ENCODE measurements around the gene CHP2. TPM values are rescaled to one million over a fixed set of nuclear protein-coding genes. Genes with fewer than 3 reads are reported as not detected.
"Not testable (repeated sequence)": the region's sequence is repeated elsewhere in the genome, so short reads cannot be mapped to it uniquely, and the experiment has no call there.

Gene CHP2
- total RNA-seq, 1 experiment from 2014 or later, result not detected

GRCh38 chr16:23734176-23734893 is 20.5 kb upstream of the CHP2 start:
- no peak overlapping the region for H3K4me2 ChIP-seq (ENCODE audit: low read depth, low read length, poor library complexity, severe bottlenecking)
- no peaks in the 10 kb centered on the region for H3K9me3 ChIP-seq (ENCODE audit: low read length)
- H3K4me3 ChIP-seq (ENCODE audit: low read length), result no peak overlapping the region
- H3K27me3 ChIP-seq (ENCODE audit: low read length), result no peaks in the 10 kb centered on the region
- H3K36me3 ChIP-seq (ENCODE audit: insufficient read depth, low read length), result no peaks in the 10 kb centered on the region
- no peaks in the 10 kb centered on the region for H4K20me1 ChIP-seq (ENCODE audit: insufficient read depth, low read depth, low read length)
- H3K9me2 ChIP-seq (replicated peaks; ENCODE audit: insufficient read depth, low read length), result no peaks in the 10 kb centered on the region
- no peak overlapping the region for H3K27ac ChIP-seq (ENCODE audit: low read length)
- H2AFZ ChIP-seq (ENCODE audit: low read length), result no peak overlapping the region
- DNase-seq, result no peak
- no peaks in the 10 kb centered on the region for H3K79me2 ChIP-seq (ENCODE audit: low read length)
- no peak overlapping the region for H3K9ac ChIP-seq (ENCODE audit: low read length)
- H3K4me1 ChIP-seq (ENCODE audit: low read length), result no peaks in the 10 kb centered on the region

- not testable (repeated sequence) for H3K4me2 ChIP-seq (ENCODE audit: low read depth, low read length, poor library complexity, severe bottlenecking); H3K4me3 ChIP-seq (ENCODE audit: low read length); H3K79me2 ChIP-seq (ENCODE audit: low read length); H2AFZ ChIP-seq (ENCODE audit: low read length); H3K9ac ChIP-seq (ENCODE audit: low read length); H3K4me1 ChIP-seq (ENCODE audit: low read length); H3K27ac ChIP-seq (ENCODE audit: low read length); H3K27me3 ChIP-seq (ENCODE audit: low read length); DNase-seq; H3K9me2 ChIP-seq (replicated peaks; ENCODE audit: insufficient read depth, low read length); H4K20me1 ChIP-seq (ENCODE audit: insufficient read depth, low read depth, low read length); H3K36me3 ChIP-seq (ENCODE audit: insufficient read depth, low read length); H3K9me3 ChIP-seq (ENCODE audit: low read length)
These were observed 17.3 kb upstream of the CHP2 start for GRCh38 chr16:23737423-23738028.

GRCh38 chr16:23739516-23739915 is 15.3 kb upstream of the CHP2 start:
- Histone ChIP-seq H3K27ac (ENCODE audit: low read length) (no peak overlapping the region), H3K27me3 (ENCODE audit: low read length) (no peaks in the 10 kb centered on the region), H3K4me3 (ENCODE audit: low read length) (no peak overlapping the region), H3K9ac (ENCODE audit: low read length) (no peak overlapping the region), H3K79me2 (ENCODE audit: low read length) (no peaks in the 10 kb centered on the region), H4K20me1 (ENCODE audit: insufficient read depth, low read depth, low read length) (no peaks in the 10 kb centered on the region), H3K4me1 (ENCODE audit: low read length) (no peaks in the 10 kb centered on the region), H3K36me3 (ENCODE audit: insufficient read depth, low read length) (no peaks in the 10 kb centered on the region), H2AFZ (ENCODE audit: low read length) (no peak overlapping the region), H3K9me3 (ENCODE audit: low read length) (no peaks in the 10 kb centered on the region), H3K4me2 (ENCODE audit: low read depth, low read length, poor library complexity, severe bottlenecking) (no peak overlapping the region), H3K9me2 (replicated peaks; ENCODE audit: insufficient read depth, low read length) (no peaks in the 10 kb centered on the region)
- no peak for DNase-seq

GRCh38 chr16:23741675-23742303 is 13.0 kb upstream of the CHP2 start:
- Histone ChIP-seq H3K9me2 (replicated peaks; ENCODE audit: insufficient read depth, low read length) (no peaks in the 10 kb centered on the region), H3K4me1 (ENCODE audit: low read length) (no peaks in the 10 kb centered on the region), H3K36me3 (ENCODE audit: insufficient read depth, low read length) (no peaks in the 10 kb centered on the region), H3K27ac (ENCODE audit: low read length) (no peak overlapping the region), H2AFZ (ENCODE audit: low read length) (no peak overlapping the region), H3K9ac (ENCODE audit: low read length) (no peak overlapping the region), H3K4me2 (ENCODE audit: low read depth, low read length, poor library complexity, severe bottlenecking) (no peak overlapping the region), H4K20me1 (ENCODE audit: insufficient read depth, low read depth, low read length) (no peaks in the 10 kb centered on the region), H3K27me3 (ENCODE audit: low read length) (no peaks in the 10 kb centered on the region), H3K79me2 (ENCODE audit: low read length) (no peaks in the 10 kb centered on the region), H3K4me3 (ENCODE audit: low read length) (no peak overlapping the region), H3K9me3 (ENCODE audit: low read length) (no peaks in the 10 kb centered on the region)
- no peak for DNase-seq

- Histone ChIP-seq H3K79me2 (ENCODE audit: low read length) (no peaks in the 10 kb centered on the region), H3K9me3 (ENCODE audit: low read length) (no peaks in the 10 kb centered on the region)
These were observed 12.1 kb upstream of the CHP2 start for GRCh38 chr16:23742766-23743165.

GRCh38 chr16:23745263-23745662 is 9.6 kb upstream of the CHP2 start:
- Histone ChIP-seq H3K27ac (ENCODE audit: low read length) (no peak overlapping the region), H3K4me1 (ENCODE audit: low read length) (no peaks in the 10 kb centered on the region), H3K9me3 (ENCODE audit: low read length) (no peaks in the 10 kb centered on the region), H3K9ac (ENCODE audit: low read length) (no peak overlapping the region), H3K9me2 (replicated peaks; ENCODE audit: insufficient read depth, low read length) (no peaks in the 10 kb centered on the region), H3K4me2 (ENCODE audit: low read depth, low read length, poor library complexity, severe bottlenecking) (no peak overlapping the region), H3K27me3 (ENCODE audit: low read length) (no peaks in the 10 kb centered on the region), H3K79me2 (ENCODE audit: low read length) (no peaks in the 10 kb centered on the region), H2AFZ (ENCODE audit: low read length) (no peak overlapping the region), H3K36me3 (ENCODE audit: insufficient read depth, low read length) (no peaks in the 10 kb centered on the region), H4K20me1 (ENCODE audit: insufficient read depth, low read depth, low read length) (no peaks in the 10 kb centered on the region), H3K4me3 (ENCODE audit: low read length) (no peak overlapping the region)
- DNase-seq, result no peak

More at GRCh38 chr16:23742766-23743165, 12.1 kb upstream of the CHP2 start:
- H4K20me1 ChIP-seq (ENCODE audit: insufficient read depth, low read depth, low read length), result no peaks in the 10 kb centered on the region
- no peak overlapping the region for H3K9ac ChIP-seq (ENCODE audit: low read length)
- no peaks in the 10 kb centered on the region for H3K36me3 ChIP-seq (ENCODE audit: insufficient read depth, low read length)
- H3K9me2 ChIP-seq (replicated peaks; ENCODE audit: insufficient read depth, low read length), result no peaks in the 10 kb centered on the region
- no peak overlapping the region for H3K4me3 ChIP-seq (ENCODE audit: low read length)
- no peak for DNase-seq
- no peak overlapping the region for H2AFZ ChIP-seq (ENCODE audit: low read length)
- H3K4me2 ChIP-seq (ENCODE audit: low read depth, low read length, poor library complexity, severe bottlenecking), result no peak overlapping the region
- no peak overlapping the region for H3K27ac ChIP-seq (ENCODE audit: low read length)
- no peaks in the 10 kb centered on the region for H3K4me1 ChIP-seq (ENCODE audit: low read length)
- no peaks in the 10 kb centered on the region for H3K27me3 ChIP-seq (ENCODE audit: low read length)

GRCh38 chr16:23748630-23749029 is 6.2 kb upstream of the CHP2 start:
- no peaks in the 10 kb centered on the region for H4K20me1 ChIP-seq (ENCODE audit: insufficient read depth, low read depth, low read length)
- H2AFZ ChIP-seq (ENCODE audit: low read length), result no peak overlapping the region
- H3K9me3 ChIP-seq (ENCODE audit: low read length), result no peaks in the 10 kb centered on the region
- H3K4me3 ChIP-seq (ENCODE audit: low read length), result no peak overlapping the region
- no peaks in the 10 kb centered on the region for H3K36me3 ChIP-seq (ENCODE audit: insufficient read depth, low read length)
- H3K79me2 ChIP-seq (ENCODE audit: low read length), result no peaks in the 10 kb centered on the region
- no peak for DNase-seq
- H3K27ac ChIP-seq (ENCODE audit: low read length), result no peak overlapping the region
- no peaks in the 10 kb centered on the region for H3K4me1 ChIP-seq (ENCODE audit: low read length)
- H3K9ac ChIP-seq (ENCODE audit: low read length), result no peak overlapping the region
- H3K27me3 ChIP-seq (ENCODE audit: low read length), result no peaks in the 10 kb centered on the region
- H3K9me2 ChIP-seq (replicated peaks; ENCODE audit: insufficient read depth, low read length), result no peaks in the 10 kb centered on the region
- no peak overlapping the region for H3K4me2 ChIP-seq (ENCODE audit: low read depth, low read length, poor library complexity, severe bottlenecking)

GRCh38 chr16:23751053-23751452 is 3.8 kb upstream of the CHP2 start:
- H3K27me3 ChIP-seq (ENCODE audit: low read length); H3K9me3 ChIP-seq (ENCODE audit: low read length); H2AFZ ChIP-seq (ENCODE audit: low read length); H3K4me1 ChIP-seq (ENCODE audit: low read length); H3K9me2 ChIP-seq (replicated peaks; ENCODE audit: insufficient read depth, low read length); H4K20me1 ChIP-seq (ENCODE audit: insufficient read depth, low read depth, low read length); H3K9ac ChIP-seq (ENCODE audit: low read length); H3K79me2 ChIP-seq (ENCODE audit: low read length); H3K27ac ChIP-seq (ENCODE audit: low read length); H3K4me2 ChIP-seq (ENCODE audit: low read depth, low read length, poor library complexity, severe bottlenecking); H3K4me3 ChIP-seq (ENCODE audit: low read length); H3K36me3 ChIP-seq (ENCODE audit: insufficient read depth, low read length); DNase-seq: not testable (repeated sequence)

All from Karpas-422 (cell line).